GM12873 (cell line): ENCODE results near the gene HNRNPUL2.

Experiments
- TF ChIP-seq, protein P1 (sequence below): IDR thresholded peaks from 2 replicates; pipeline ENCODE4 v1.5.1; 2012; ENCODE audit warnings: low read depth, mild to moderate bottlenecking, moderate library complexity, low read length, control low read depth; ENCODE audit not compliant: insufficient read depth; ENCODE audit errors: missing control alignments

The HNRNPUL2 gene

DNA sequence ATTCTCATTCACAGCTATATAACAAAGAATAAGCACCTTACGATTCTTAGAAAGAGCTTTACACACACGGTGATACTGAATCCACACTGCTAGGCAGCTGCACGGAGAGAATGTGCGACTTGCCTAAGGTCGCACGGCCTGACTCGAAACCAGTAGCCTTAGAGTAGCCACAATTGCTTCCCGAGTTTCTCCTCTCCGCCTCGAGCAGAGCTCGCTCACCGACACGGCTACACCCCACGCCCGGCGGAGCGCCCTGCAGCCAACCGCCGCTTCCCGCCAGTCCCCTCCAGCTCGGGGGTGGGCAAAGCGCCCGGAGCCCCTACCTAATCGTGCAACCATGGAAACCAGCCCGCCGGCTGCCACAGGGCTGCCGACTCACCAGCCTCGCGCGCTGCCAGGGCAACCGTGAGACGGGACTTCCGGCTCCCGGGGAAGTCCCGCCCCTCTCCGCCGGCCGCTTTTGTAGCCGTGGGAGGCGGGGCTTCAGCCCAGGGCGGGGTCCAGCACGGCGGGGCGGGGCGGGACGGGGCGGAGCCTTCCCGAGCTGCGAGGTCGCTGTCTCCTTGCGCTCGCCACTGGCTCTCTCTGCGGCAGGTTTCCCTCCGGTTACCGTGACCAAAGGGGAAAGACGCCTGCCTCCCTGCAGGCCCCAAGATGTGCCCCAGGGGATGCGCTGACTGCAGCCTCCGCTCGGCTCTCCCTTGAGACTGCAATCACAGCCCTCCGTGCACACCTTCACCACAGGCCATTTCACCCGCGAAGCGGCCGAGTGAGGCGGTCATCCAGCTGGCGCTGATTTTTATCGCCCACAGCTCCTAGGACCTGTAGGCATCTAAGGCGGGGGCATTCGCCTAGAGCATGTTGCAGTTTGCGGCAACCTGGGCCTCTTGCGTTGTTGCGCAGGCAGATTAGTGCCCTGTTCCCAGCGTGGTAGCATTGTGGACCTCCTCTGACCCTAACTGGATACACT lies 21.1 kb downstream of the HNRNPUL2 start:
- TF ChIP-seq, protein P1, sequence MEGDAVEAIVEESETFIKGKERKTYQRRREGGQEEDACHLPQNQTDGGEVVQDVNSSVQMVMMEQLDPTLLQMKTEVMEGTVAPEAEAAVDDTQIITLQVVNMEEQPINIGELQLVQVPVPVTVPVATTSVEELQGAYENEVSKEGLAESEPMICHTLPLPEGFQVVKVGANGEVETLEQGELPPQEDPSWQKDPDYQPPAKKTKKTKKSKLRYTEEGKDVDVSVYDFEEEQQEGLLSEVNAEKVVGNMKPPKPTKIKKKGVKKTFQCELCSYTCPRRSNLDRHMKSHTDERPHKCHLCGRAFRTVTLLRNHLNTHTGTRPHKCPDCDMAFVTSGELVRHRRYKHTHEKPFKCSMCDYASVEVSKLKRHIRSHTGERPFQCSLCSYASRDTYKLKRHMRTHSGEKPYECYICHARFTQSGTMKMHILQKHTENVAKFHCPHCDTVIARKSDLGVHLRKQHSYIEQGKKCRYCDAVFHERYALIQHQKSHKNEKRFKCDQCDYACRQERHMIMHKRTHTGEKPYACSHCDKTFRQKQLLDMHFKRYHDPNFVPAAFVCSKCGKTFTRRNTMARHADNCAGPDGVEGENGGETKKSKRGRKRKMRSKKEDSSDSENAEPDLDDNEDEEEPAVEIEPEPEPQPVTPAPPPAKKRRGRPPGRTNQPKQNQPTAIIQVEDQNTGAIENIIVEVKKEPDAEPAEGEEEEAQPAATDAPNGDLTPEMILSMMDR: no peak

DNA sequence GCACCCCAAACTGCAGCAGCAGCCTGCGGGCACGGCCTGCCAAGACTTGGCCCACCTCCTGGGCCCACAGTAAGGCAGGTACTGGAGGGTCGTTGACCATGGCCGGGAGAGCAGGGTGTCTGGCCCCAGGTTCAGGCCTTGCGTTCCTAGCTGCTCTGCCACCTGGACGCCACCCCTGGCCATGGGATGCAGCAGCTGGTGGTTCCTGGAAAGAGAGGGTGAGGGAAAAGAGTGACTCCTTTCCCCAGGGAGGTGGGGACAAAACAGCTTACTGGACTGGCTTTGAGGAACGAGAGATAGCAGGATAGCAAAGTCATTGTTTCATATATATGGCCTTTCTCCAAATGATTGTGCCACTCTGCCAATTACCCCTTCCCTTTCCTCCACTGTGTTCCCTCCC lies 21.8 kb downstream of the HNRNPUL2 start:
- TF ChIP-seq, protein P1: no peak

DNA sequence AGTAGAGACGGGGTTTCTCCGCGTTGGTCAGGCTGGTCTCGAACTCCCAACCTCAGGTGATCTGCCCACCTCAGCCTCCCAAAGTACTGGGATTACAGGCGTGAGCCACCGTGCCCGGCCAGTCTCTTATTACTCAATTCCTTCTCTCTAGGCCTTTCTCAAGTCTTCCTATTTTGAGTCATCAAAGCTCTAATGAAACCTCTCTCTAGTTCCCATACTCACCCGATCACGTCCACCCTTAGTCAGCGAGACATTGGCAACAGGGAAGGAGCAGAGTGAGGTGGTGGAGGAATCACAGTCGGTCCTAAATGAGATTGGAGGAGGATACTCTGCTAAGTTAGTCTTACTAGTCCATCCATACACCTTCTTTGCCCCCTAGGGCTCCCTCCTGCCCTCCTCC lies 25.0 kb downstream of the HNRNPUL2 start:
- TF ChIP-seq, protein P1: no peak

DNA sequence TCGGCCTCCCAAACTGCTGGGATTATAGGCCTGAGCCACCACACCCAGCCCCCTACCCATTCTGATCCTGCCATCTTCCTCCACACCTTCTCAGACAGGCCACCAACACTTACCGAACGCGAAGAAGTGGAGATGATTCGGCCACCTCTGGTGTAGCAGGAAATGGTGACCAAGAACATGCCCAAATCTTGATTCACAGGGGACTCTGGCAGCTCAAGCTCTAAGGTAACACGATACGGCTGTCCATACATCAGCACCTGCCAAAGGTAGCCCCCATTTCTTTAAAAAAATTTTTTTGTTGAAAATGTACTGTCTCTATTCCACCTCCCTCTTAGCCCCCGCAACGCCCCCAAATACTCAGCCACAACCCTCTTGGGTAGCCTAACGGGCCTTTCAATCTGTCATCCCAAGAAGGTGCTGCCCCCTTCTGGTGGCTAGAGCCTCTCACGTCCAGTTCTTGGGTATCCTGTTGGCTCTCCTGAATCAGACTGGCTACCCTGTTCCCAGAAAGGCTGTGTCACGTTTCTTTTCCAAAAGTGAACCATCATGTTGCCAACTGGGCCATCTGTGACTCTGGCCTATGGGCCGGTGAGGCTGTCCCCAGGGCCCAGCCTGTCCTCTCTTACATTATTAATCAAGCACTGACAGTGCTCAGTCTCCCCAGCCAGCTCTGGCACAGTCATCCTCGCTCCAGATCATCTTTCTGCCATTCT lies 32.6 kb downstream of the HNRNPUL2 start:
- TF ChIP-seq, protein P1: peak; percentile 87

DNA sequence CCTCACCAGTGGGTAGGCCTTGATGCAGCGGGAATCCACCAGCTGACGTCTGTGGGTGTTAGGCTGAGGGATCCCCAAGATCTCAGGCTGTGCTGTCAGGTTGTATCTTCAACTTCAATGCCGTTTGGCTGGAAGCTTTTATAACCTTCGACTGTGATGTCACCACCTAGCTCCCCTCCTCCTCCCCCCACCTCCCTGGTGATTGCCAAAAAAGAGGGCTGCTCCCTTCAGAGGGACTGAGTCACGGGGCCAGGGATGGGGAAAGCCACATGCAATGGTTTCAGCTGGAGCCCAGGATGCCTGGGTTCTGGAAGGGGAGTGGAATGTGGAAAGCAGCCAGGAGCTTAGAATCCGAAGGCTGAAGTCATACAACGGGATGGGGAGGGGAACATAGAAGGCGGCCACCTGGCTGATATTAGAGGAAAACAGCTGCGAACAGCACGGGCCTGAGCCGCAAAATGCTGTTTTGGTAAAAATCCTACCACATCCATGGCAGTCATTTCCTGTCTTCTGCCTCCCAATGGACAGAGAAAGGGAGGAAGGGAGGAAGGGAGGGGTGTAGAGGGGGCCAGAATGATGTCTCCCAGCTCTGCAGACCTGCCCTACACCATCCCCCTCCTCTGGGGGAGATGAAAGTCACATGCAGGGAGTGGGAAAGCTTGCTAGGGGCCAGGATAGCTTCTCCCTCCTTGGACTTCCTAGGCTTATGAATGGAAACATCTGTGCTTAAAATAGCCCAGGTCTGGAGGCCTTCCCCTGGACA lies 37.7 kb downstream of the HNRNPUL2 start, which contains the start of gene LRRN4CL:
Gene LRRN4CL (minus strand): TSS at position 110 of the 763 bp plus-strand sequence. CDS start 1,022 bp downstream, outside the sequence.
- TF ChIP-seq, protein P1: no peak

DNA sequence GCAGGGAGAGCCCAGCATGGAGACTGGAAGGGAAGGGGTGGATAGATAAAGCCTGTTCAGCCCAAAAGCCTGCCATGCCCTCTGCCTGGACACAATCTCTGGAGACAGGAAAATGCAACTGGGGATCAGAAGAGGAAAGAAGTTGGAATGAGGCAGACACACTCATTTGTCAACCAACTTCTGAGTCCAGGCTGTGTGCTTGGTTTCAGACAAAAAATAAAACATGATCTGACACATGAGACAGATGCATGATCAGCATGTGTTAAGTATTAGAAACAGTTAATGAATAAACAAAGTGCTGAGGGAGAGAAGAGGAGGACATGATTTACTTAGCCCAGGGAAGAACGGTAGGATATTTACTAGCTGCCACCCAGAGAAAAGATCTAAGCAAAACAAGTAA lies 38.8 kb downstream of the HNRNPUL2 start:
- TF ChIP-seq, protein P1: no peak
